Measurements from ENCODE around the gene ZMYM2.

DNA sequence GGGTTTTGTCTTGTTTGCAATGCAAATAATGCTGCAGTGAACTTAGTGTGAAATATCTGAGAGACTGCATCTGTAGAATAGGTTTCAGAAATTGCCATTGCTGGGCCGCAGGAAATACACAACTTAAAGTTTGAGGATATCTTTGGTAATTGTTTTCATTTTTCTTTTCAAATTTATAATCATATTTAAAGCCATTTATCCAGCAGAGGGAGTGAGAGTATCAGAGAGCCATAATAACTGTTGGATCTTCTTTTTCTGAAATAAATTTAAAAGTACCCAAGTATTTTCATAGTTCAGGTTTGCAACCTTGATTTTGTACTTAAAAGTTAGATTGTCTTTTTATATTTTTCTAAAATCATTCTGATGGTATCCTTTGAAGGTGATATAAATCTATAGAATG is 99.4 kb downstream of the ZMYM2 start:
- TF ChIP-seq, protein P1, sequence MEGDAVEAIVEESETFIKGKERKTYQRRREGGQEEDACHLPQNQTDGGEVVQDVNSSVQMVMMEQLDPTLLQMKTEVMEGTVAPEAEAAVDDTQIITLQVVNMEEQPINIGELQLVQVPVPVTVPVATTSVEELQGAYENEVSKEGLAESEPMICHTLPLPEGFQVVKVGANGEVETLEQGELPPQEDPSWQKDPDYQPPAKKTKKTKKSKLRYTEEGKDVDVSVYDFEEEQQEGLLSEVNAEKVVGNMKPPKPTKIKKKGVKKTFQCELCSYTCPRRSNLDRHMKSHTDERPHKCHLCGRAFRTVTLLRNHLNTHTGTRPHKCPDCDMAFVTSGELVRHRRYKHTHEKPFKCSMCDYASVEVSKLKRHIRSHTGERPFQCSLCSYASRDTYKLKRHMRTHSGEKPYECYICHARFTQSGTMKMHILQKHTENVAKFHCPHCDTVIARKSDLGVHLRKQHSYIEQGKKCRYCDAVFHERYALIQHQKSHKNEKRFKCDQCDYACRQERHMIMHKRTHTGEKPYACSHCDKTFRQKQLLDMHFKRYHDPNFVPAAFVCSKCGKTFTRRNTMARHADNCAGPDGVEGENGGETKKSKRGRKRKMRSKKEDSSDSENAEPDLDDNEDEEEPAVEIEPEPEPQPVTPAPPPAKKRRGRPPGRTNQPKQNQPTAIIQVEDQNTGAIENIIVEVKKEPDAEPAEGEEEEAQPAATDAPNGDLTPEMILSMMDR (IDR thresholded peaks at IDR 0.05; ENCODE audit: borderline replicate concordance, extremely low read depth, low read length, poor library complexity, severe bottlenecking) = peak; percentile 17
- no peak for TF ChIP-seq EZH2 (IDR thresholded peaks at IDR 0.05; ENCODE audit: borderline replicate concordance, low read depth, low read length, severe bottlenecking)
